ENCODE data around the gene AMDHD2.
A peak's percentile ranks its signal among the peaks of the same experiment; 100 is the strongest.

AMDHD2 gene

DNA sequence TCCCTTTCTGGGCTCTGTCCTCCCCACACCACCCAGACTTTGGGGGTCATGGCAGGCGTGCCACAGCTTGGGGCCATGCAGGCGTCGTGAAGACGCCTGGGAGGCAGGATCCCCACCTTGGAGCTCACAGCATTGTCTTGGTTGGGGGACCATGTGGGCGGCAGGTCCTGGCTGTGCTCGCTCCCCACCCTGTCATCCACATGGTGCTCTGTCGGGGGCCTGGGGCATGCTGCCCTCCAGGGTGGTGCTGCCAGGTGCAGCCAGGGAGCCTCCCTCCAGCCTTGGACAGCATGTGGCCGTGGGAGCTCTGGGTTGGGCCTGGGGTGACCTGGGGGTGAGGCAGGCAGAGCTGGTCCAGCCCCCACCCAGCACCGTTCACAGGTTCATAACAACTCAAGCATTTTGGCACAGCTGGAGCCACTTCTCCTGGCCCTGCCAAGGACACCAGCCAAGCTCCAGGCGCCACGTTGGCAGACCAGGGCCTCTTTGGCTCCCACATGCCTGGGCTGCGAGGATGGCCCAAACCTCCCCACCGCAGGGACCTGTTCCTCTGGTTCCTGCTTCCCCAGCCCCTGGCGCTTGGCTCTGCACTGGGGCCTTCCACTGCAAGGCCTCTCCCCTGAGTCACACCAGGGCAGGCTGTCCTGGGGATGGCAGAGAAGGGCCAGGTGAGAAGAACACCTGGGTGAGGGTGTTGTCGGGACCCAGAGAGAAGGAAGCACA lies 21.5 kb upstream of the AMDHD2 start:
- DNase-seq (ENCODE audit: low read depth in 2 of 3, low spot score in 1 of 3) = no peak

DNA sequence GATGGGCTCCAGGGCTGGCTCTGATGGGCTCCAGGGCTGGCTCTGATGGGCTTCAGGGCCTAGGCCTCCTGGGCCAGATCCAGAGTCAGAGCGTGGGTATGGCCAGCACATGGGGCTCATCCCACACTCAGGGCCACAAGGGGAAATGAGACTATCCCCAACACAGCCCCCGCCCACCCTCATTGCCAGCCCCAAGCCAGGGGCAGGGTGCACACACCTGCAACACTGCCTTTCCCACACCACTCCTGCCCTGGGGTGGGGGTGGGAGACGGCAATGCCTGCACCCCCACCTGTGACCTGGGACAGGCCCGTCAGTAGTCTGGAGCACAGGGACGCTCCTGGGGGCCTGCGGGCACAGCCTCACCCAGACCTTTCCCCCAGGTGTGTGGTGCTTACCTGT lies 20.7 kb upstream of the AMDHD2 start:
- no peak for DNase-seq (ENCODE audit: low read depth in 2 of 3, low spot score in 1 of 3)

- DNase-seq (ENCODE audit: low read depth in 2 of 3, low spot score in 1 of 3) = no peak
These were observed 20.2 kb upstream of the AMDHD2 start for GRCh38 chr16:2499890-2500429.

DNA sequence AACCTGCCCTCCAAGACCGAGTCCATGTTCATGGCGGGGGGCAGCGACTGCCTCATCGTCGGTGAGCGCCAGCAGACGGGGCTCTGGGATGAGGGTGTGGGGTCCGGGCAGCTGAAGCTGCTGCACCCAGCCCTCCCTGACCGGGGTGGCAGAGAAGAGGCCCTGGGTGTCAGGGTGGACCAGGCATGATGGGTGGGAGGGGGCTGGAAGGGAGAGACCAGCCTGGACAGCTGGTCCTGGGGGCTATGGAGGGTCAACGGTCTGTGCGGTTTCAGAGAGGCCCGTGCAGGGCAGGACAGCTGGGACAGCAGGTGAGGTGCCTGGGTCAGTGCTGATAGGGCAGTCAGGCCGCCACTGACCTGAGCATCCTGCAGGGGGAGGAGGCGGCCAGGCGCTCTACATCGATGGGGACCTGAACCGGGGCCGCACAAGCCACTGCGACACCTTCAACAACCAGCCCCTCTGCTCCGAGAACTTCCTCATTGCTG lies 19.7 kb upstream of the AMDHD2 start:
- DNase-seq (ENCODE audit: low read depth in 2 of 3, low spot score in 1 of 3) = no peak

DNA sequence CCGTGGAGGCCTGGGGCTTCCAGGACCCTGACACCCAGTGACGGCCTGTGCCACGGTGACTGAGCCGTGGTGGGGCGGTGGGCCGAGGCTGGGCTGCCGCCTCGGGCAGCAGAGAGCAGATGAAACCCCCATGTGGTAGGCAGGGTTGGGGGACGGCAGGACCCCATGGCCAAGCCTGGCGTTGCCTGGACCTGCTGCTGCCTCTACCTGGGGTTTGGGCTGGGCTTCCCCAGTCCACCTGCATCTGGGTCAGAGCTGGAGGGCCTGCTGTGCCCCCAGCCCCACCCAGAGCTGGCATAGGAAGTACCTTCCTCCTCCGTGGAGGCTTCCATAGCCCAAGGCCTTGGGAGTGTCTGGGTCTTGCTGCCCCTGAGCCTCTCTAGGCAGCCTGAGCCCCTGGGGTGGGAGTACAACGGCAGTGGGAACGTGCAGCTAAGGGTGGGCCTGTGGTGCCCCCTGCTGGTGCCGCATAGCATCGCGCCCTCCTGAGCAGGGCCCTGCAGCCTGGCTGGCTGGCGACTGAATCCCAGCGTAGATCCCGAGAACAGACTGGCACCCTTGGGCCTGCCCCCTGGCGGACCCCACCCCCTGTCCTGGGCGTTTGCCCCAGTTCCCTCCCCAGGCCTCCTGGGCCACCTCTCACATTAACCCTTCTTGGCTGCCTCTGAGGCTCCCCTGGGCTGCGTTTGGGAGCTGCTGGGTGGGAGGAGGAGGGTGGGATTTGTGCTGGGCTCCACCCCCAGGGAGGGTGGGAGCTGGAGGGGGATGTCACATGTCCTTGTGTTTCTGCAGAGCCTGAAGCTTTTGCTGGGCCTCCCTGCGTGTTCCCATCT lies 19.0 kb upstream of the AMDHD2 start:
- peak; percentile 63 to 84 (median 72) for DNase-seq (ENCODE audit: low read depth in 2 of 3, low spot score in 1 of 3)

- no peak for DNase-seq (ENCODE audit: low read depth in 2 of 3, low spot score in 1 of 3)
These were observed 17.9 kb upstream of the AMDHD2 start for GRCh38 chr16:2501946-2502895.

DNA sequence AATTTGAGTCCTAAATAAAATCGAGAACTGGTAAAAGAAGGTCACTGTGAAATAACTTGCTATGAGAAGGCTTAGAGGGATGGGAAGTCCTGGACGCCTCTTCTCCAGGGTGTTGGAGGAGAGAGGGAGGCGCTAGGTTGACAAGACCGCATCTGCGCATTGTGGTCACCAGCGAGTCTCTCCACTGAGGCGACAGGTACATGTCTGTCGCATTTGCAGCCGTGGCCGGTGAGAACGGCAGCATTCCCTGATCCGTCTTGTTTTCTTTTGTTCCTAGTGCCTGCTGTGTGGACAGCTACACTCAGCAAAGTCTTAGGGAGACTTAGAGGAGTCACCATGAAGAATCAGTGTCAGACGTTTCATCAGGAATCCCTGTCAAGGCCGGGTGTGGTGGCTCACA lies 14.5 kb upstream of the AMDHD2 start:
- DNase-seq (ENCODE audit: low read depth in 2 of 3, low spot score in 1 of 3) = no peak

DNA sequence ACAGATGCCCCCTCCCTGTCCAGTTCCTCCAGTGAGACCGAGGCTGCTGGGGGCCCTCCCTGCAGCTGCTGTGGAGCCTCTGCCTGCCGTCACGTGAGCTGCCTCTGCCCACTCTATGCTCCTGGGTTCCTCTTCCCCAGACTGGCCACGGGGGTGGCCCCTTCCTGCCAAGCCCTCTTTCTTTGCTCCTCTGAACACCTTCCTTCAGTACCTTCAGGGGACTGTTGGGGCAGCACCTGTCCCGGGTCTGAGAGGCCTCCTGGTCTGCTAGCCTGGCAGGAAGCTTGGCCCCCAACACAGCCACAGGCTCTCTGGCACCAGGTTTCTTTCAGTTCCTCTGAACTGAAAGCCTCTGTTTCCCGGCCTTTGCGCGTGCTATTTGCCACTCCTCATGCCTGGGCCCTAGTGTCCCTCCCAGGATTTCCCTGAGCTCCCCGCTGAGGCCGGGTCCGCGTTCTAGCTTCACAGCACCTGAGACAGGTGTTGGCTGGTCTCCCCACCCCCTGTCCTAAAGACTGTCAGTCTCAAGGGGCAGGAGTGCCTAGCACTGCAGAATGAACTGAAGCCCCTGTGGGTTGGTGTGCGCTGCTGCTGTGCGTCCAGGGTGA lies 13.0 kb upstream of the AMDHD2 start:
- DNase-seq (ENCODE audit: low read depth in 2 of 3, low spot score in 1 of 3) = no peak

DNA sequence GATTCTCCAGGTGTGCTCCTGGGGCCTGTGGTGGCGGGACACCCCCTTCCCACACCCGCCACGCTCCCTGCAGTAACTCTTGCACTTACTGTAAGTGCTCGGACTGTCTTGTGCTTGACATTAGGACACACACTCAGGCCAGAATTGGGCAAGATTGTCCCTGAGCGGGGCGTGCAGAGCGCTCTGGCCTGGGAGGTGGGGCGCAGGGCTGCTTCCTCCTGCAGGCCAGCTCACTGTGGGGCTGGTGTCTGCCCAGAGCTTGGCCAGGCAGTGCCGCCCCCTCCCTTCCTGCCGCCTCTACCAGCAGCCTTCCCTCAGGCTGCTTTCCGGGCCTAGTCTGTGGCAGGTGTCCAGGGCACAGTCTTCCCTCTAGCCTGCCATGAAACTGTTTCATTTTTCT lies 12.5 kb upstream of the AMDHD2 start:
- DNase-seq (ENCODE audit: low read depth in 2 of 3, low spot score in 1 of 3) = no peak

DNA sequence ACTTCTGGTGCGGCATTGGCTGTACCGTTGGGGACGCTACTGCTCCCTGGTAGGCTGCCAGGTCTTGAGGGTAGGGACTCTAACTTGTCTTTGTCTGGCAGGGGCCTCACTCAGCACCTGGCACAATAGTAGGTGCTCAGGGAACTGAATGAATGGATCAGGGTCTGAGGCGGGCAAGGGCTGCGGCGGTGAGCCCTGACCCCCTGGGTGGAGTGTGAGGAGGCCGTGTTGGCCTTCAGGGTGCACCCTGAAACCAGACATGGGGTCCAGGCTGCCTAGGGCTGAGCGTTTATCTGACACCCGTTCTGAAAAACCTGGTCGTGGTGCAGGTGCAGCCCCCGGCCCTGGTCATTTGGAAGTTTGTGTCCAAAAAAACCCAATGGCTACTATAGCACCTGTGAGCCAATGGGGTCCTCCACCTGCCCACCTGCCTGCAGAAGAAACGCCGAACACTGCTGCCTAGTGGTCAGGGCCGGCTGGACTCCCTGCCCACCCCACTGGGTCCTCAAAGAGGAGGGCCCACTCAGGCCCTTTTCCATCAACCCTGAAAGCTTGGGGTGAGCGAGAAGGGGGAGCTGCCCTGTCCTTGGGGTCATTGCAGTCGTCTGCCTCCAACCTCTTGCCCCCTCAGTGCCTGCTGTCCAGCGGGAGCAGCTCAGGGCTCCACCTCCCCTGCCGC lies 11.3 kb upstream of the AMDHD2 start:
- DNase-seq (ENCODE audit: low read depth in 2 of 3, low spot score in 1 of 3) = no peak

DNA sequence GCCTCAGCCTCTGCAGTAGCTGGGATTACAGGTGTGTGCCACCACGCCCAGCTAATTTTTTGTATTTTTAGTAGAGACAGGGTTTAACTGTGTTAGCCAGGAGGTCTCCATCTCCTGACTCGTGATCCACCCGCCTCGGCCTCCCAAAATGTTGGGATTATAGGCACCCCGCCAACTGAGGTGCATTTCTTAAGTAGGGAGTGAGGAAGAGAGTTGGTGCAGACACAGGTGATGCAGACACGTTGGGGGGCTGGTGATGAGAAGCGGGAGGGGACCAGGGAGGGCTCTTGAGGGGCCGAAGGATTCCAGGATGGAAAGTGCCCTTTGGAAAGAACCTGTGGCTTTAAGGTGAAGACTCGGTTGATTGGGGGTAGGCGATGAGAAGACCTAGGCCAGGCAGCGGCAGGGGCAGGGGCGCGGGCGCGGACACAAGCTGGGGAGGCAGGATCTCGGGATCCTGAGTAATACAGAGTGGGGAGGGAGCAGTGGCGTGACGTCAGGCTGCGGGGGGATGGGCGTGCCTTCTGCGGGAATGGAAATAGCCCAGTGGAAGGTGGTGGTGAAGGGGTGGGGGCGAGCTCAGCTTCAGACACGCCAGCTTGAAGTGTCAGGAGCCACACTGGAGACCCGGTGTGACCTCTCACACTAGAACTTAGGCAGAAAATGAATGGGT lies 8.9 kb upstream of the AMDHD2 start:
- DNase-seq (ENCODE audit: low read depth in 2 of 3, low spot score in 1 of 3) = no peak

DNA sequence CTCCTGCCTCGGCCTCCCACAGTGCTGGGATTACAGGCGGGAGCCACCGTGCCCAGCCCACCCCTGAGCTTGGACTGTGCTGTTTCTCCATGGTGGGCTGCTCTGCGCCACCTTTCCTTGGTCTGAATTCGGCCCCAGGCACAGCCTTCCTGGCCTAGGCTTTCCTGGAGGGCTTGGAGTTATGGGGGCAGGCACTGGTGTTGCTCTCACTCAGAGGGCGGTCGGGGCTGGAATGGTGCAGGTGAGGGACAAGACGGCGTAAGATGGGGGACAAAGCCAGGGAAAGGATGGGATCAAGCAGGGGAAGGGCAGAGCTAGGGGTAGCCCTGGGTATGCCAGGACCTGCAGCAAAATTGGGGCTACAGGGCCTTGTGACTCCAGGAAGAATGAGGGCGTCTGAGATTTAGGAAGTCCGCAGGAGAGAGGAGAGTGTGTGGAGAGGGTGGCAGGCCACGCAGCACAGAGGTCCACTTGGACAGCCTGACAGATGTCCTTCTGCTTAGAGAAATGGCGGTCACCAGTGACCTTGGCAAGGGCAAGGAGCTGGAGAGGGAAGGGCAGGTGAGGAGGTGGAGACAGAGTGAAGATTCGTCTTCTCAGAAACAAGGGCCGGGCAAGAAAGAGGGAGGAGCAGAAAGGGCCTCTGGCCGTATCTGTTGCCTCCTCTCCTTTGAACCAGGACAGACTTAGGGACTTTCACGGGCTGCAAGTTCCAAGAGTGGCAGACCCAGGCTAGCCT lies 8.0 kb upstream of the AMDHD2 start:
- DNase-seq (ENCODE audit: low read depth in 2 of 3, low spot score in 1 of 3) = no peak

GRCh38 chr16:2512735-2513404 lies 7.3 kb upstream of the AMDHD2 start:
- no peak for DNase-seq (ENCODE audit: low read depth in 2 of 3, low spot score in 1 of 3)

GRCh38 chr16:2513405-2514332 lies 6.5 kb upstream of the AMDHD2 start, which contains the start of gene ATP6V0C:
TSS of gene ATP6V0C (plus strand) at chr16:2513952. CDS start at chr16:2514104, 152 bp downstream.
- DNase-seq (ENCODE audit: low read depth in 2 of 3, low spot score in 1 of 3) = peak; percentile 78 to 84 (median 80)

- no peak for DNase-seq (ENCODE audit: low read depth in 2 of 3, low spot score in 1 of 3)
These were observed 5.6 kb upstream of the AMDHD2 start for GRCh38 chr16:2514333-2515179.

Measured in stimulated activated CD4-positive, alpha-beta T cell treated with anti-CD3 and anti-CD28 coated beads, Interleukin-12 subunit alpha, Interleukin-12 subunit beta, amount 100 ng/mL, for 48 hours (primary cell).